Mammary epithelial cell (primary cell): ENCODE measurements around the gene CPLX1.

ENCODE experiments used
- CTCF ChIP-seq, 2 donors: IDR thresholded peaks in 1 of 2; conservative IDR thresholded peaks in 1 of 2; 2 replicates each; pipeline ENCODE4 v1.5.1; 2011 to 2012; ENCODE audit warnings: inconsistent platforms in 2 of 2, low read length in 2 of 2, mild to moderate bottlenecking in 2 of 2, control low read depth in 1 of 2, low read depth in 1 of 2; ENCODE audit not compliant: insufficient read depth in 1 of 2; ENCODE audit errors: extremely low read depth in 1 of 2
- EZH2 ChIP-seq: IDR thresholded peaks from 2 replicates; pipeline ENCODE4 v1.6.1; 2012; ENCODE audit warnings: low read length, inconsistent platforms, borderline replicate concordance

- no peak for TF ChIP-seq CTCF (conservative IDR thresholded peaks at IDR 0.05 in 1 of 2, IDR thresholded peaks at IDR 0.05 in 1 of 2; ENCODE audit: extremely low read depth in 1 of 2, insufficient read depth in 1 of 2, low read depth in 1 of 2, low read length in 2 of 2)
- no peak for TF ChIP-seq EZH2
Observed at GRCh38 chr4:764405-765169, 61.3 kb downstream of the CPLX1 start.
